ENCODE measurements around the gene HMG20A.

Gene HMG20A

DNA sequence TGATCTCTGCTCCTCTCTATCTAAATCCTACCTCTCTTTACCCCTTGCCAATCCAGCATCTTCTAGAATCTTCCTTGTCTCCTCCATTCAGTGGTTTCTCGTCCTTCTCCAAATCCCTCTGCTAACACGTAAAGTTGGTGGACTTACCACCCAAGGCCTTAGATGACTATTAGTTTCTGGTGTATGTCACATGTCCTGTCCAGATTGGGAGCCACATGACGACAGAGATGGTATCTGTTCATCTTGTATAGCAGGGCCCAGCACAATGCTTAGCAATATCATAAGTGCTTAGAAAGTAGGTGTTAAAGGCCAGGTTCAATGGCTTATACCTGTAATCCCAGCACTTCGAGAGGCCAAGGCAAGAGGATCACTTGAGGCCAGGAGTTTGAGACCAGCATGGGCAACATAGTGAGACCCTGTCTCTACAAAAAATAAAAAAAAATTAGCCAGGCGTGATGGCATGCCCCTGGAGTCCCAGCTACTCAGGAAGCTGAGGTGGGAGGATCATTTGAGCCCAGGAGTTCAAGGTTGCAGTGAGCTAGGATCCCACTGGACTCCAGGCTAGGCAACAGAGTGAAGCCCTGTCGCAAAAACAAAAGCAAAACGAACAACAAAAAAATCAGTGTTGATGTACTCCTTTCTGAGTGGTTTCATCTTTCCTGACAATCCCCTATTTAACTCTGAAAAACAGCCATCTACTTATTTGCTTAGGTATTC lies 81.8 kb downstream of the HMG20A start:
- DNase-seq, result no peak

- no peak for DNase-seq
Measured at GRCh38 chr15:77503240-77503639, 82.6 kb downstream of the HMG20A start.

DNA sequence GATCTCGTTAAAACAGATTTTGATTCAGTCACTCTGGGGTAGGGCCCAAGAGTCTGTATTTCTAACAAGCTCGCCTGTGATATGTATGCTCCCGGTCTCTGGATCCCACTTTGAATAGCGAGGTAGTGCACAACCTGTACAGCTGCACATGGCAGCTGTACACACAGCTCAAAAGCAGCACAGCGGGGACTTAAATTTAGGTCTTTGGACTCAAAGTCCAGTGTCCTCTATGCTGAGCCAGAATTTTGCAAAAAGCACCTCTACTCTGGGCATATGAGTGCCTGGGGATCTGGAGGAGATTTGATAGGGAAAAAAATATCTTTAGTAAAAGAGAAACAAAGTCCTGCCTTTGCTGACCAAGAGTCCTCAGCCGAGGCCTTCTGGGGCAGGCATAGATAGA lies 83.1 kb downstream of the HMG20A start:
- DNase-seq, result no peak

DNA sequence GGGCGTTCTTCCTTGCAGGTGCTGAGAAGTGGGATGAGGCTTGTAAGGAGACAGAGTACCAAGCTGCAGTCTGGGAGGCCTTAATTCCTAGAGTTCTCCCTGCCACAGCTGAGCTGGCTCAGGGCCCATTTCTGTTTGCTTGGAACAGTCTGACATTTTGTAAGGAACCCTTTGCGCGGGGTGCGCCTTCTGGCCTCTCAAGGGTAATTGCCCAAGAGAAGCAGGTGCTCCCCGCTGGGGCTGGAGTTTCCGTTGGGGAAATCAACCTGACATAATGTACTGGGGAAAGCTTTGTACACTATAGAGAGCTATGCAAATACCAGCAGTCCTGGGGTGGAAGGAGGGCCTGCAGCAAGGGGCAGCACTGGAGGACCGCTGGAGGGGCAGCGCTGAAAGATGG lies 83.6 kb downstream of the HMG20A start:
- DNase-seq, result no peak

DNA sequence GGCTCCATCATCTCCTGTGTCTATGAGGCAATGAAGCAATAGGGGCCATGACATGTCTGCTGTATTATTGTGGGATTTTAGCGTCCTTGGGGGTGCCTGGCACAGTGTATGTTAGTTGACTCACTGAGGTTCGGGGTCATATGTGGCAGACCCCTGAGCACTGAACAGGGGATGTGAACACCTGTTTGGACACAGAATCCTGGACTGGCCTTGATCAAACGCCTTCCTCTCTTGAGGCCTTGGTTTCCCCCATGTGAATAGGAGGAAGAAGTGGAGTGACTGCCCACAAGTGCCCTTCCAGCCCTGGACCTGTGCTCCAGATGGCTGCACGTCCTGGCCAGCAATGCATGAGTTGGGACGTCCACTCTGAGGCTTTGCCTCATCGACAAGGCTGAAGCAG lies 84.2 kb downstream of the HMG20A start:
- no peak for DNase-seq

- no peak for DNase-seq
Measured at GRCh38 chr15:77505556-77505955, 84.9 kb downstream of the HMG20A start.

- no peak for DNase-seq
Measured at GRCh38 chr15:77506311-77507142, 85.8 kb downstream of the HMG20A start.

DNA sequence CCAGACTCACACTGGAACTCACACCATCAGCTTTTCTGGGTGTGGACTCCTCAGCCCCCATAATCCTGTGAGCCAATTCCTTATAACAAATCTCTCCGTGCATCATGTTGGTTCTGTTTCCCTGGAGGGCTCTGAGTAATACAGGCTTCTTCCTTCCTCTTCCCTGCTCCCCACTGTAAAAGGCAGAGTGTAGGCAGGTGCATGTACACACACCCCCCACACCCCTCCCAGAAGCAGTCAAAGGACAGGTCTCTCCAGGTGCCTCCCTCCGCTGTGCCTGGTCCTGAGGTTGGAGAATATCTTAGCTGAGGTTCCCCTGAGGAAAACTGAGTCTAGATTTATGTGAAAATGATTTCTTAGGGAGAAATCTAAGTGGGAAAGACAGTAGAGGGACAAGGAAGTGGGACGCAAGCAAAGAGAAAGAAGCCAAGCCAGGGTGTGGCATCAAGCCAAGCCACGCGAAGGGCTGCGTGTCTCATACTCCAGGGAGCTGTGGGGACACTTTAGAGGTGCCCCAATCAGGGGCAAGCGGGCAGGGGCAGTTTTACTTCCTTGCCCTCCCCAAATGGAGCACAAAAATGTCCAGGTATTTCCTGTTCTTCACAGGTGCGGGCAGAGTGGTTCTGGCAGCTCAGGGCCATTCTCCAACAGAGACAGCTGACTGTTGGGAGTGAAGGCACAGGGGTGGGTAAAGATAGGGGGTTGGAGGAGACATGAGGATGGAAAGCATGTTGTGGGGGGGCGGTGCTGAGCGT lies 86.6 kb downstream of the HMG20A start:
- DNase-seq, result no peak

DNA sequence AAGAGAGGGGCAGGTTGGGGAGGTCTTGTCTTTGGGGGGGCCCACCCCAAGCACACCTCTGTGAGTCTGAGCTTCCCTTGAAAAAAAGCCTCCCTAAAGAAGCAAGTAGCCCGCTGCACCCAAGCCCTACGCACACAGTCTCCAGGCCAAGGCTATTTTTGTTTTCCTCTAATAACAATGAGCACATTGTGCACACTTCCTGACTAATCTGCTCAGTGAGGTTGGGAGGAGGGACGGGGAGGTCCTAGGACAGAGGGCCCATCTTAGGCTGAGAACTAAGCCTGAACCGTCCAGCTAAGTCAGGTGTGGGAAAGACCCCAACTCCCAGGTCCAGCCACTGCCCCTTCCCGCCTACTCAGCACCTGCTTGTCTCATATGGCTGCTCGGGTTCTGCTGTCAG lies 87.2 kb downstream of the HMG20A start:
- no peak for DNase-seq

DNA sequence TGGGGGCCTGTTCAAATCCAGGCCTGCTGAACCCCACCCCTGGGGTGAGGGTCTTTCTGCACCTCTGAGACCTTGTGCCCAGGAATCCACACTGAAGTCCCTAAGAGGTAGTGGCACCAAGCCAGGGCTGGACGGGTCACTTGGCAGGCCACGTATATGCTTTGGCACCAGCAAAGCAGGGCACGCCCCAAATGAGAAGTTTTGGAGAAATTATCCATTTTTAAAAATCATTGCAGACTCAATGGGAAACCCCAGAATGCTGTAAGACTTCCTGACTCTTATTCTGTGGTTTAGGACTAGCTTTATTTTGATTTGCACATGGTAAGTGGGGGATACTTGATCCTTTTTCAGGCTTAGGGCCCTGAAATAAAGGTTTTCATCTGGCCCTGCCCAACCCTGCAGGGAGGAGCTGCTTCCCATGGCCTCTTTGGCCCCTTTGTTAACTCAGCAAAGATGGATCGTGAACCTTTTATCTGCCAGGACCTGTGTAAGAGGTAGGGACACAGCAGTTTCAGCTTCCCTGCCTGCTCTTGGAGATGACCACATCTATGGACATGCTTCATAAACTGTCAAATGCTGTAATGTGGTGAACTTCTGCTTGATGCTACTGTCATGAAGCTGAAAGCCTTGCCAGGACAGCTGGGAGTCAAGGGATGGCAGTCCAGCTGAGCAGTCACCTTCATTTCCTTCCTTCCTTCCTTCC lies 88.0 kb downstream of the HMG20A start:
- DNase-seq, result no peak

GRCh38 chr15:77510066-77511057 lies 89.7 kb downstream of the HMG20A start:
- no peak for DNase-seq

DNA sequence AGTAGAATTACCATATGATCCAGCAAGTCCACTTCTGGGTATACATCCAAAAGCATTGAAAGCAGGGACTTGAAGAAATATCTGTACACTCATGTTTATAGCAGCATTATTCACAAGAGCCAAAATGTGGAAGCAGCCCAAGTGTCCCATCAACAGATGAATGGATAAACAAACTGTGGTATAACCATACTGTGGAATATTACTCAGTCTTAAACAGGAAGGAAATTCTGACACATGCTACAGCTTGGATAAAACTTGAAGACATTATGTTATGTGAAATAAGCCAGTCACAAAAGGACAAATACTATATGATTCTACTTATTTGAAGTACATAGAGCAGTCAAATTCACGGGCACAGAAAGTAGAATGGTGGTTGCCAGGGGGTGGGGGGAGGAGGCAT lies 91.2 kb downstream of the HMG20A start:
- DNase-seq, result no peak

DNA sequence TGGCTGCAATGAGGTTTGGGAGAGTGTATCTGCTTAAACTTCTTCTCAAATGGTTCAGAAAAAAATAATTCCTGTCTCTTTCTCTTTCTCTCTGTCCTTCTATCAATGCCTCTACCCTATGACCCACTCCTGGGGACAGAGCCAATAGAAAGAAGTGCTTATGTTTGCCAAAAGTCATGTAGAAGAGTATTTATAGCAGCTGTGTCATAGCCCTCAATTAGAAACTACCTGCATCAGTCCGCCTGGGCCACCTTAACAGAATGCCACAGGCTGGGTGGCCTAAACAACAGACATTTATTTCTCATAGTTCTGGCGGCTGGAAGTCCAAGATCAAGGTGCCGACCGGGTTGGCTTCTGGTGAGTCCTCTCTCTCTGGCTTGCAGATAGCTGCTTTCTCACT lies 92.5 kb downstream of the HMG20A start:
- no peak for DNase-seq

- no peak for DNase-seq
Measured at GRCh38 chr15:77514641-77515402, 94.1 kb downstream of the HMG20A start.

DNA sequence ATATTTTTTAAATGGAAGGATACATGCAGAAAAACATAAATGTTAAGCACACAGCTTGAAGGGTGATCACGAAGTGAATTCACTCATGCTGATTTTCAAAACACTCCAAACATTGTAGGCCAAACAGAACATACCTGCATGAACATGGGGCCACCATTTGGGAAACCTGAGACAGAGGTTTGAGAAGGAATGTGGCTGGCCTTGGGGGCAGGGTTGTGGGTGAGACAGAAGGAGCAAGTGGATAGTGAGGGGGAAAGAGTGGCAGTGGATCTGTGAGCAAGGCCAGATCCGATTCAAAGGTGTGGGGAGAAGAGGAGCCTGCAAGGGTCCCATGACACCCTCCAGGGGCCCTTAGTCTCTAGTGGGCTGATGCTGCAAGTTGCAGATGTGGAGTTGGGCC lies 94.9 kb downstream of the HMG20A start:
- DNase-seq, result no peak

DNA sequence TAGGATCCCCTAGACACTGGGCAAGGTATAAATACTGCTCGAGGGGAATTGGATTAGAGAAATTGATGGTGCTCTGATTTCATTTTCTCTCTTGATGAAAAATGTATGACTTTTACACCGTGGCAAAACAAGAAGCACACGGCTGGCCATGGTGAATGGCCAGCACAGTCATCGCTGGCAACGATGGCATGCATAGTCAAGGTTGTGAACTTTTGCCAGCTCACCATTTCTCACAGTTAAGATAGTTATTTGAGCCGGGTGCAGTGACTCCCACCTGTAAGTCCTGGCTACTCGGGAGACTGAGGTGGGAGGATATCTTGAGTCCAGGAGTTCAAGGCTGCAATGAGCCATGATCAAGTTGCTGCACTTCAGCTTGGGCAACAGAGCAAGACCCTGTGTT lies 95.4 kb downstream of the HMG20A start:
- no peak for DNase-seq

DNA sequence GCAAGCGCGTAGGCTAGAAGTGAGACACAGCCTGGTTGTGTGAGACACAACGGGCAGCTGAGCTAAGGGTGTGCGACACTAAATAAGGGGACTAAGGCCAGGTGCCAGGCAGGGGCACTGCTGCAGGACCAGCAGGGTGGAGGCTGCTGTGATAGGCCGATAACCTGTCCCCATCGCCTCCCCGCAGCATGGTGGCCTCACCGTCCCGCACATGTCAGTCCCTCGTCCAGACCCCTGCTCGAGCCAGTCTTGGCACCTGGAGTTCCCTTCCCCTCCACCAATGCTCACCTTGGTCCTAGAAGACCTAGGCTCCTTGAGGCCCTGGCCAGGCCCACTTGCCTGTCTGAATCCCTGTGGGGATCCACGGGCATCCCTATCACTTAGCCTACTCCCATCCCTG lies 96.1 kb downstream of the HMG20A start:
- no peak for DNase-seq

GRCh38 chr15:77517579-77517978 lies 96.9 kb downstream of the HMG20A start:
- no peak for DNase-seq

DNA sequence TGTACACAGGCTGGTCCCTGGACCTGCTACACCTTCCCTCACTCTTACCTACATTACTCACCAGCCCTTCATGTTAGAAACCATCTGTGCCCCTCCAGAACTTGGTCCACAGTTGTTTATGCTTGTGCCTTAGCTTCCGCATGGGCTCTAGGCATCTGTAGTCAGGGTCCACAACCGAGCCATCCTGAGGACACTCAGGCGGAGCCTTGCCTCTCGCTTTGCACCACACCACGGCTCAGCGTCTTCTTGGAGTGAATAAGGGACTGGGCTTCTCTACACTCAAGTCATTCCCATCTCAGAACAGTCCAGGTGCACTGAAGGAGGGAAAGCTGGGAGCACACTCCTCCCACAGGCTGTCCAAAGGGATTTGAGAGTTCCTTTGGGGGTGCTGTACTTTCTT lies 97.8 kb downstream of the HMG20A start:
- DNase-seq, result no peak

DNA sequence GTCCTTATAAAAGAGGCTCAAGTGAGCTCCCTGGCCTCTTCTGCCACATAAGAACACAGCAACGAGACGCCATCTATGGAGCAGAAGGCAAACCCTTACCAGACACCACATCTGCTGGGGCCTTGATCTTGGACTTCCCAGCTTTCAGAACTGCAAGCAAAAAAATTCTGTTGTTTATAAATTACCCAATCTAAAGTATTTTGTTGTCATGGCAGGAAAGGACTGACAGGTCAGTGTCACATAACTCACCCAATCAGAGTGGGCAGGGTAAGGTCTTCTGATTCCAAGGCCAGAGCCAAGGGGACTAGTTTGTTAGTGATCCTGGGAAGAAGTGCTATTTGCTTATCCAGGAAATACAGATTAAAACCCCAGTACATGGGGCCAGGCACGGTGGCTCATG lies 98.9 kb downstream of the HMG20A start:
- DNase-seq, result no peak

- DNase-seq, result no peak
Measured at GRCh38 chr15:77521206-77521605, 100.5 kb downstream of the HMG20A start.

All from CD4-positive, alpha-beta T cell treated with Interferon gamma for 1 hour (primary cell).